H1 (cell line): Measurements from ENCODE around the gene TUBGCP5. TPM values are rescaled to one million over a fixed set of nuclear protein-coding genes. Genes with fewer than 3 reads are reported as not detected.

Experiments
- CTCF ChIA-PET: fragments of 300-600 bp; sonication (Branson Sonifier 250); formaldehyde crosslinking; loops from one replicate; lab custom pipeline; 2021; ENCODE audit not compliant: partially characterized antibody; lab: Charles Lee
- POLR2A ChIA-PET: fragments of 300-600 bp; sonication (Branson Sonifier 250); formaldehyde crosslinking; loops from one replicate; lab custom pipeline; 2021; ENCODE audit warnings: inconsistent platforms; ENCODE audit not compliant: partially characterized antibody; lab: Charles Lee
- DNase-seq, 2 experiments: peaks; one replicate each; pipeline versions ENCODE4 v3.0.0 to v3.0.0-alpha.2; 2010 to 2022; ENCODE audit warnings: low spot score in 2 of 2, low read depth in 1 of 2, mixed read lengths in 1 of 2
- FAIRE-seq: peaks from 2 replicates; lab custom pipeline; 2011; peaks lifted over from hg19 to GRCh38; lab: Jason Lieb, UNC
- H2AFZ ChIP-seq: 2 replicates; pipeline ENCODE4 v1.8.1; 2012; ENCODE audit warnings: low read length, inconsistent platforms
- H2AK5ac ChIP-seq: 2 replicates; pipeline ENCODE4 v1.6.1; 2013; ENCODE audit warnings: low read depth, low read length
- H2BK120ac ChIP-seq: replicated peaks from 2 replicates; pipeline ENCODE3; 2013; ENCODE audit warnings: low read depth, low read length, inconsistent platforms
- H2BK12ac ChIP-seq: 2 replicates; pipeline ENCODE4 v1.6.1; 2013; ENCODE audit warnings: low read depth, low read length
- H2BK15ac ChIP-seq: 2 replicates; pipeline ENCODE4 v1.6.1; 2013; ENCODE audit warnings: low read length
- H2BK20ac ChIP-seq: 2 replicates; pipeline ENCODE4 v1.6.1; 2013; ENCODE audit warnings: low read length
- H2BK5ac ChIP-seq: 2 replicates; pipeline ENCODE4 v1.6.1; 2013; ENCODE audit warnings: low read depth, low read length
- H3K14ac ChIP-seq: 2 replicates; pipeline ENCODE4 v1.6.1; 2013; ENCODE audit warnings: inconsistent platforms; ENCODE audit not compliant: insufficient read length
- H3K18ac ChIP-seq: 2 replicates; pipeline ENCODE4 v1.6.1; 2013; ENCODE audit warnings: low read length; ENCODE audit errors: extremely low read depth
- H3K23ac ChIP-seq: 2 replicates; pipeline ENCODE4 v1.6.1; 2013; ENCODE audit warnings: inconsistent platforms; ENCODE audit not compliant: insufficient read length
- H3K23me2 ChIP-seq: 2 replicates; pipeline ENCODE4 v1.6.1; 2013; ENCODE audit warnings: low read depth, low read length
- H3K27ac ChIP-seq: 2 replicates; pipeline ENCODE4 v1.6.1; 2011; ENCODE audit warnings: low read depth, low read length, inconsistent platforms
- H3K27me3 ChIP-seq, 4 experiments: replicated peaks in 1 of 4; 1 replicate in 1 of 4; 2 replicates in 3 of 4; pipeline versions ENCODE4 v1.6.1 to v1.8.1; 2011 to 2013; ENCODE audit warnings: low read length in 3 of 4, mild to moderate bottlenecking in 3 of 4, inconsistent platforms in 2 of 4, mixed read lengths in 2 of 4, moderate library complexity in 1 of 4; ENCODE audit not compliant: control insufficient read depth in 3 of 4, insufficient read depth in 3 of 4; ENCODE audit errors: extremely low read depth in 1 of 4
- H3K36me3 ChIP-seq, 4 experiments: 2 replicates each; pipeline versions ENCODE4 v1.6.1 to v1.8.1; 2011 to 2013; ENCODE audit warnings: mild to moderate bottlenecking in 4 of 4, low read length in 3 of 4, moderate library complexity in 2 of 4, control low read depth in 1 of 4, inconsistent platforms in 1 of 4; ENCODE audit not compliant: insufficient read depth in 4 of 4, control insufficient read depth in 2 of 4
- H3K4ac ChIP-seq: replicated peaks from 2 replicates; pipeline ENCODE3; 2013; ENCODE audit warnings: low read length, low read depth, mixed read lengths, inconsistent platforms; ENCODE audit not compliant: insufficient read length
- H3K4me1 ChIP-seq, 4 experiments: replicated peaks in 1 of 4; 1 replicate in 1 of 4; 2 replicates in 3 of 4; pipeline versions ENCODE4 v1.6.1 to v1.8.1; 2011 to 2013; ENCODE audit warnings: low read length in 3 of 4, inconsistent platforms in 2 of 4, mixed read lengths in 1 of 4; ENCODE audit not compliant: insufficient read depth in 4 of 4, control insufficient read depth in 3 of 4
- H3K4me2 ChIP-seq, 2 experiments: 2 replicates each; pipeline versions ENCODE4 v1.6.1 to v1.8.1; 2011 to 2013; ENCODE audit warnings: low read depth in 2 of 2, low read length in 2 of 2, control low read depth in 1 of 2, inconsistent platforms in 1 of 2, mild to moderate bottlenecking in 1 of 2; ENCODE audit not compliant: insufficient read depth in 1 of 2
- H3K4me3 ChIP-seq, 4 experiments: fragments of 200-600, 300-600 bp in 1 of 4; sonication (generic), shearing (Covaris generic), sonication (Bioruptor Twin) in 1 of 4; 2 replicates each; pipeline versions ENCODE4 v1.5.1 to v1.8.1; 2011 to 2016; ENCODE audit warnings: low read length in 4 of 4, low read depth in 3 of 4, control low read depth in 2 of 4, inconsistent platforms in 2 of 4, mild to moderate bottlenecking in 2 of 4, mixed read lengths in 1 of 4, moderate library complexity in 1 of 4; ENCODE audit not compliant: insufficient read depth in 2 of 4; ENCODE audit errors: extremely low read depth in 1 of 4
- H3K56ac ChIP-seq: replicated peaks from 2 replicates; pipeline ENCODE3; 2013; ENCODE audit warnings: low read depth, mild to moderate bottlenecking, mixed read lengths, low read length, inconsistent platforms; ENCODE audit not compliant: insufficient read length
- H3K79me1 ChIP-seq: 2 replicates; pipeline ENCODE4 v1.6.1; 2013; ENCODE audit warnings: low read depth, low read length, control low read depth
- H3K79me2 ChIP-seq, 2 experiments: 2 replicates each; pipeline versions ENCODE4 v1.6.1 to v1.8.1; 2012 to 2013; ENCODE audit warnings: low read length in 2 of 2, mild to moderate bottlenecking in 2 of 2, inconsistent platforms in 1 of 2; ENCODE audit not compliant: insufficient read depth in 2 of 2, control insufficient read depth in 1 of 2
- H3K9ac ChIP-seq, 4 experiments: replicated peaks in 1 of 4; 1 replicate in 1 of 4; 2 replicates in 3 of 4; pipeline versions ENCODE4 v1.6.1 to v1.8.1; 2011 to 2013; ENCODE audit warnings: low read depth in 3 of 4, low read length in 3 of 4, control low read depth in 2 of 4, mild to moderate bottlenecking in 2 of 4, moderate library complexity in 2 of 4, inconsistent platforms in 1 of 4; ENCODE audit errors: extremely low read depth in 1 of 4
- H3K9me3 ChIP-seq, 2 experiments: 2 replicates each; pipeline versions ENCODE4 v1.6.1 to v1.8.1; 2012 to 2013; ENCODE audit warnings: mild to moderate bottlenecking in 2 of 2, moderate library complexity in 2 of 2, control low read depth in 1 of 2, inconsistent platforms in 1 of 2, low read depth in 1 of 2, low read length in 1 of 2, mixed read lengths in 1 of 2; ENCODE audit not compliant: insufficient read depth in 2 of 2
- H4K20me1 ChIP-seq, 2 experiments: replicated peaks in 1 of 2; 2 replicates each; pipeline versions ENCODE3 to v1.8.1; 2011 to 2013; ENCODE audit warnings: inconsistent platforms in 2 of 2, low read length in 2 of 2, mild to moderate bottlenecking in 1 of 2; ENCODE audit not compliant: insufficient read depth in 2 of 2, control insufficient read depth in 1 of 2
- H4K5ac ChIP-seq: 2 replicates; pipeline ENCODE4 v1.6.1; 2013; ENCODE audit warnings: low read length, low read depth, mixed read lengths, inconsistent platforms; ENCODE audit not compliant: insufficient read length
- H4K8ac ChIP-seq: 2 replicates; pipeline ENCODE4 v1.8.0; 2013; ENCODE audit warnings: mild to moderate bottlenecking, moderate library complexity, low read length, inconsistent platforms; ENCODE audit not compliant: insufficient read depth; ENCODE audit errors: extremely low read depth
- H4K91ac ChIP-seq: replicated peaks from 2 replicates; pipeline ENCODE3; 2013; ENCODE audit warnings: low read length, mixed read lengths, inconsistent platforms; ENCODE audit not compliant: insufficient read length
- CEBPB ChIP-seq: IDR thresholded peaks from 2 replicates; pipeline ENCODE4 v1.6.1; 2012; ENCODE audit warnings: low read depth, low read length
- CHD2 ChIP-seq: IDR thresholded peaks from 2 replicates; pipeline ENCODE4 v1.6.1; 2012; ENCODE audit warnings: low read length, improper control_type of control experiment
- KDM1A ChIP-seq: fragments of 200-600, 300-600 bp; sonication (generic); IDR thresholded peaks from 2 replicates; pipeline ENCODE4 v1.7.1; 2016; ENCODE audit warnings: mild to moderate bottlenecking, low read length, borderline replicate concordance
- KDM4A ChIP-seq: IDR thresholded peaks from one replicate; pipeline ENCODE4 v1.7.1; 2012; ENCODE audit warnings: low read depth, mild to moderate bottlenecking, moderate library complexity, low read length, inconsistent platforms; ENCODE audit not compliant: severe bottlenecking
- POLR2A ChIP-seq, 2 experiments: IDR thresholded peaks; 1 replicate in 1 of 2; 2 replicates in 1 of 2; pipeline ENCODE4 v1.6.1; 2011; ENCODE audit warnings: low read depth in 2 of 2, low read length in 2 of 2, mild to moderate bottlenecking in 2 of 2; ENCODE audit errors: control extremely low read depth in 1 of 2
- SIRT6 ChIP-seq: IDR thresholded peaks from one replicate; pipeline ENCODE4 v1.7.1; 2012; ENCODE audit warnings: low read length, inconsistent platforms
- SP2 ChIP-seq: IDR thresholded peaks from 2 replicates; pipeline ENCODE4 v1.6.1; 2012; ENCODE audit warnings: mild to moderate bottlenecking, low read length, inconsistent platforms
- SP4 ChIP-seq: IDR thresholded peaks from 2 replicates; pipeline ENCODE4 v1.6.1; 2012; ENCODE audit warnings: low read length, inconsistent platforms
- SRF ChIP-seq: IDR thresholded peaks from 2 replicates; pipeline ENCODE4 v1.6.1; 2011; ENCODE audit warnings: mild to moderate bottlenecking, low read depth, low read length, moderate library complexity
- TAF7 ChIP-seq: optimal IDR thresholded peaks from 2 replicates; pipeline ENCODE3; 2011; ENCODE audit warnings: low read depth, mild to moderate bottlenecking, inconsistent platforms, low read length, moderate library complexity, borderline replicate concordance
- WGBS, 2 experiments: shearing (Covaris generic) in 1 of 2; methylation state at CpG; one replicate each; pipeline versions ENCODE4 v1.1.6 to v1.1.7; 2013 to 2015; ENCODE audit warnings: low lambda C conversion rate in 2 of 2, mixed read lengths in 2 of 2, inconsistent platforms in 1 of 2, low coverage in 1 of 2, missing lambda C conversion rate in 1 of 2; ENCODE audit not compliant: insufficient replicate concordance in 2 of 2, insufficient coverage in 1 of 2, insufficient read length in 1 of 2; ENCODE audit errors: extremely low coverage in 1 of 2, missing lambda C conversion rate in 1 of 2; 5-methylcytosine and 5-hydroxymethylcytosine counted together
- polyA plus RNA-seq, 7 experiments: library from polyadenylated mRNA; depleted of rRNA in 3 of 7; stranded (reverse) in 5 of 7; unstranded in 2 of 7; fragments of >200 nt in 5 of 7; fragments of 200-250 nt in 2 of 7; gene quantifications; 1 replicate in 5 of 7; 2 replicates in 1 of 7; 4 replicates in 1 of 7; pipeline versions ENCODE4 v1.2.1 to v1.2.3, GENCODE V29; 2011 to 2013; ENCODE audit warnings: missing spikeins in 2 of 7, mixed read lengths in 2 of 7
- total RNA-seq: library from RNA; stranded (reverse); fragmentation: NEBNext Ultra II Directional; extraction: Animal tissue kit (Norgen Biotek cat#: 25700); gene quantifications from 2 replicates; pipeline ENCODE4 v1.2.1, GENCODE V29; 2021
- TF ChIP-seq, protein P1 (sequence below): IDR thresholded peaks from 2 replicates; pipeline ENCODE4 v1.6.1; 2012; ENCODE audit warnings: inconsistent platforms

TUBGCP5 gene
- total and polyA plus RNA-seq, 2 of the 8 experiments (the other 6 are each of a cell fraction or from before 2014, with no cell fraction given) = 6.3 to 12.5 TPM

DNA sequence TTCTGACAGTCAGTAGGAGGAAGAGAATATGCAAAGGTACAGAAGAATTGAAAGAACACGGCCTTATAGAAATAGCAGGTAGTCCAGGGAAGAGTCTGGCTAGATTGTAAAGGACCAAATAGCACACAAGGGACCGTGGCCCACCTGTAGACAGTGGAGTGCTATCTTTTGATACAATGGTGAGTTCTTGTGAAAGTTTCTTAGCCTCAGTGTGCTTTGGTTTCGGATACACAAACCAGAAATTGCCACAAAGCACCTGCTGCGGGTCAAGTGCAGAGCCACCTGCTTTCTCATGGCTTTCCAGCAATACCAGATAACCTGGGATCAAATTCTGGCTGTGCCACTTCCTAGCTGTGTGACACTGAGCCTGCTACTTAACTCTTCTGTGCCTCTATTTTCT lies 36.6 kb upstream of the TUBGCP5 start:
- no peak overlapping the region for H2BK120ac ChIP-seq

More for the DNA sequence above, 36.6 kb upstream of the TUBGCP5 start:
- CTCF ChIA-PET = interaction anchor here (1.3 to 2.3 kb wide), 2 partner anchors 16 to 40 kb away, joined by 3 to 7 read pairs; no protein-coding TSS in a partner anchor
- H3K9me3 ChIP-seq = peaks cover 0 to 33% of the 10 kb centered on the region in 2 experiments; a peak in 3 of 4 replicates
- H2BK20ac ChIP-seq = no peak overlapping the region
- no peak overlapping the region for H3K4ac ChIP-seq
- H2BK5ac ChIP-seq = no peak overlapping the region
- 78% methylated on average over 4 of the region's 4 CpGs; no CpG with 5 or more reads in 1 of the 2 experiments for WGBS, 2 experiments
- H4K20me1 ChIP-seq = no peaks in the 10 kb centered on the region
- H3K79me1 ChIP-seq = no peaks in the 10 kb centered on the region
- H3K23ac ChIP-seq = no peak overlapping the region
- H3K4me2 ChIP-seq = no peak overlapping the region
- no peak overlapping the region for H2BK12ac ChIP-seq
- H3K14ac ChIP-seq = no peak overlapping the region
- no peaks in the 10 kb centered on the region for H3K36me3 ChIP-seq
- no peak overlapping the region for H4K91ac ChIP-seq
- no peak overlapping the region for H3K27ac ChIP-seq
- H3K23me2 ChIP-seq = no peaks in the 10 kb centered on the region
- no peak overlapping the region for H3K9ac ChIP-seq
- H2BK15ac ChIP-seq = no peak overlapping the region
- no peaks in the 10 kb centered on the region for H3K4me1 ChIP-seq
- H3K18ac ChIP-seq = no peak overlapping the region
- no peak overlapping the region for H4K5ac ChIP-seq
- H3K4me3 ChIP-seq = no peak overlapping the region
- no peaks in the 10 kb centered on the region for H3K27me3 ChIP-seq
- no peak for DNase-seq
- no peaks in the 10 kb centered on the region for H3K79me2 ChIP-seq
- POLR2A ChIA-PET = no interaction called here
- H3K56ac ChIP-seq = no peak overlapping the region
- FAIRE-seq = no peak
- no peak overlapping the region for H2AK5ac ChIP-seq
- H2AFZ ChIP-seq = no peak overlapping the region
- no peak overlapping the region for H4K8ac ChIP-seq
- TF ChIP-seq SRF = no peak
- TF ChIP-seq TAF7 = no peak
- TF ChIP-seq KDM4A = no peak
- TF ChIP-seq, protein P1, sequence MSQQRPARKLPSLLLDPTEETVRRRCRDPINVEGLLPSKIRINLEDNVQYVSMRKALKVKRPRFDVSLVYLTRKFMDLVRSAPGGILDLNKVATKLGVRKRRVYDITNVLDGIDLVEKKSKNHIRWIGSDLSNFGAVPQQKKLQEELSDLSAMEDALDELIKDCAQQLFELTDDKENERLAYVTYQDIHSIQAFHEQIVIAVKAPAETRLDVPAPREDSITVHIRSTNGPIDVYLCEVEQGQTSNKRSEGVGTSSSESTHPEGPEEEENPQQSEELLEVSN = no peak
- no peak for TF ChIP-seq SP2
- no peak for TF ChIP-seq POLR2A (IDR thresholded peaks at IDR 0.05; ENCODE audit: control extremely low read depth in 1 of 2, low read depth in 2 of 2, low read length in 2 of 2)
- TF ChIP-seq SIRT6 = no peak
- no peak for TF ChIP-seq CEBPB
- no peak for TF ChIP-seq CHD2
- no peak for TF ChIP-seq KDM1A
- TF ChIP-seq SP4 = no peak
